Thyroid gland (tissue), 4 donors: Measurements from ENCODE around the gene PDZK1IP1.

Experiments
- POLR2A ChIP-seq, 2 donors: fragments of 450-650 bp; IDR thresholded peaks; one replicate each; pipeline ENCODE4 v1.6.1; 2017; ENCODE audit warnings: antibody characterized with exemption in 2 of 2, mild to moderate bottlenecking in 2 of 2, moderate library complexity in 1 of 2
- TF ChIP-seq, protein P1 (sequence below), 6 experiments: fragments of 200-600 bp in 3 of 6; fragments of 450-650 bp in 3 of 6; sonication (generic) in 3 of 6; IDR thresholded peaks; one replicate each; pipeline ENCODE4 v1.5.1; 2016 to 2019; ENCODE audit warnings: antibody characterized with exemption in 6 of 6, mild to moderate bottlenecking in 2 of 6, inconsistent platforms in 1 of 6, moderate library complexity in 1 of 6

DNA sequence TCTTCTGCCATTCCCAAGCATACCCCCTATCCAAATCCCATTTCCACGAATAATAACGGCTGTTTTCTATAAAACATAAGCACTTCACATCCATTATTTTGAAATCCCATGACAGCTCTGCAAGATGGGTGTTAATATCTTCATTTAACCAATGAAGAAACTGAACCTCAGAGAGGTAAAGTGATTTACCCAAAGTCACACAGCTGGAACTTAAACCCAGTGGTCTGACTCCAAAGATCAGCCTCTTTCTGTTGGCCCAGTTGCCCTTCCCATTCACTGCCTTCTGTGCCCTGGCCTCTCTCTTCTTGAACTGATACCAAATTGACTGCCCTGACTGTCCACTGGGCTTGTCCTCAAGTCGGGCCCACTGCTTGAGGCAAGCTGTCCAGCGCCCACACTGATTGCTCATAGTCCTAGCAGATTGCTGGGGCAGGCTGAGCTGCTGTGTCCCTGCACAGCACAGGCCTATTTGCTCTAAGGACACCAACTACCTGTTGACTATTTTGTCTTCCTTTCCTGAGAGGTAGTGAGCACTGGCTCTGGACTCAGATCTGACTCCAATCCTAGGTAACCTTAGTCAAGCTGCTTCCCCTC, 22.9 kb upstream of the PDZK1IP1 start:
- TF ChIP-seq, protein P1, sequence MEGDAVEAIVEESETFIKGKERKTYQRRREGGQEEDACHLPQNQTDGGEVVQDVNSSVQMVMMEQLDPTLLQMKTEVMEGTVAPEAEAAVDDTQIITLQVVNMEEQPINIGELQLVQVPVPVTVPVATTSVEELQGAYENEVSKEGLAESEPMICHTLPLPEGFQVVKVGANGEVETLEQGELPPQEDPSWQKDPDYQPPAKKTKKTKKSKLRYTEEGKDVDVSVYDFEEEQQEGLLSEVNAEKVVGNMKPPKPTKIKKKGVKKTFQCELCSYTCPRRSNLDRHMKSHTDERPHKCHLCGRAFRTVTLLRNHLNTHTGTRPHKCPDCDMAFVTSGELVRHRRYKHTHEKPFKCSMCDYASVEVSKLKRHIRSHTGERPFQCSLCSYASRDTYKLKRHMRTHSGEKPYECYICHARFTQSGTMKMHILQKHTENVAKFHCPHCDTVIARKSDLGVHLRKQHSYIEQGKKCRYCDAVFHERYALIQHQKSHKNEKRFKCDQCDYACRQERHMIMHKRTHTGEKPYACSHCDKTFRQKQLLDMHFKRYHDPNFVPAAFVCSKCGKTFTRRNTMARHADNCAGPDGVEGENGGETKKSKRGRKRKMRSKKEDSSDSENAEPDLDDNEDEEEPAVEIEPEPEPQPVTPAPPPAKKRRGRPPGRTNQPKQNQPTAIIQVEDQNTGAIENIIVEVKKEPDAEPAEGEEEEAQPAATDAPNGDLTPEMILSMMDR (IDR thresholded peaks at IDR 0.05), result no peak
- TF ChIP-seq POLR2A (IDR thresholded peaks at IDR 0.05), result no peak
